PC-3 (cell line): Measurements from ENCODE around the gene TGM2. TPM values are rescaled to one million over a fixed set of nuclear protein-coding genes. Genes with fewer than 3 reads are reported as not detected.
A peak's percentile ranks its signal among the peaks of the same experiment; 100 is the strongest.

ENCODE experiments used
- ATAC-seq: fragments of 200-7000 bp; cut with Tn5 transposase; 2 replicates; pipeline ENCODE4 v1.9.1; 2020; ENCODE audit warnings: mild to moderate bottlenecking, moderate library complexity
- BruUV-seq: library from RNA; stranded (reverse); fragments of 400-500 nt; replicated peaks from 2 replicates; lab custom pipeline; 2021; lab: Mats Ljungman, UMichigan
- CTCF ChIA-PET: fragments of 300-600 bp; sonication (Branson Sonifier 250); formaldehyde crosslinking; loops from one replicate; lab custom pipeline; 2022; ENCODE audit warnings: antibody characterized with exemption; lab: Charles Lee
- POLR2A ChIA-PET: fragments of 300-600 bp; sonication (Branson Sonifier 250); formaldehyde crosslinking; loops from one replicate; lab custom pipeline; 2022; ENCODE audit warnings: antibody characterized with exemption; ENCODE audit not compliant: unreplicated experiment; lab: Charles Lee
- DNase-seq: peaks from one replicate; pipeline ENCODE4 v3.0.0-alpha.2; 2015
- H2AFZ ChIP-seq: fragments of 300-600 bp; sonication (generic); 2 replicates; pipeline ENCODE4 v1.6.0; 2016; ENCODE audit warnings: antibody characterized with exemption, low read length
- H3F3A ChIP-seq: fragments of 300-600 bp; sonication (generic); one replicate; pipeline ENCODE4 v1.6.0; 2017; ENCODE audit warnings: antibody characterized with exemption, low read length, control low read depth, mild to moderate bottlenecking; ENCODE audit not compliant: unreplicated experiment
- H3K27ac ChIP-seq: fragments of 300-600 bp; sonication (generic); 2 replicates; pipeline ENCODE4 v1.5.1; 2016; ENCODE audit warnings: mild to moderate bottlenecking, low read length
- H3K27me3 ChIP-seq: fragments of 300-600 bp; sonication (generic); 2 replicates; pipeline ENCODE4 v1.6.1; 2016; ENCODE audit warnings: low read length, mixed read lengths
- H3K36me3 ChIP-seq: fragments of 300-600 bp; sonication (generic); 2 replicates; pipeline ENCODE4 v1.6.1; 2016; ENCODE audit warnings: low read depth, mixed run types, low read length, mixed read lengths
- H3K4me1 ChIP-seq: fragments of 300-600 bp; sonication (generic); 2 replicates; pipeline ENCODE4 v1.5.1; 2016; ENCODE audit warnings: low read length; ENCODE audit not compliant: insufficient read depth
- H3K4me2 ChIP-seq: fragments of 300-600 bp; sonication (generic); 2 replicates; pipeline ENCODE4 v1.6.0; 2016; ENCODE audit warnings: low read length
- H3K4me3 ChIP-seq: fragments of 300-600 bp; sonication (generic); 2 replicates; pipeline ENCODE4 v1.5.1; 2016; ENCODE audit warnings: mild to moderate bottlenecking, low read length, mixed read lengths
- H3K79me2 ChIP-seq: fragments of 300-600 bp; sonication (generic); 2 replicates; pipeline ENCODE4 v1.6.1; 2017; ENCODE audit warnings: low read length, mixed read lengths
- H3K9ac ChIP-seq: fragments of 300-600 bp; sonication (generic); 2 replicates; pipeline ENCODE4 v1.6.0; 2016; ENCODE audit warnings: mild to moderate bottlenecking, low read length
- H3K9me2 ChIP-seq: fragments of 300-600 bp; sonication (generic); replicated peaks from 2 replicates; pipeline ENCODE4 v1.6.1; 2016; ENCODE audit warnings: mixed run types, low read length, mixed read lengths
- H3K9me3 ChIP-seq: fragments of 300-600 bp; sonication (generic); 2 replicates; pipeline ENCODE4 v1.6.1; 2016; ENCODE audit warnings: low read length, mixed read lengths
- H4K20me1 ChIP-seq: fragments of 300-600 bp; sonication (generic); 2 replicates; pipeline ENCODE4 v1.6.1; 2016; ENCODE audit warnings: low read length, mixed read lengths
- EZH2 ChIP-seq: fragments of 300-600 bp; sonication (generic); IDR thresholded peaks from one replicate; pipeline ENCODE4 v1.6.1; 2017; ENCODE audit warnings: antibody characterized with exemption, mild to moderate bottlenecking, low read length; ENCODE audit not compliant: unreplicated experiment
- EZH2phosphoT487 ChIP-seq: fragments of 300-600 bp; sonication (generic); IDR thresholded peaks from 2 replicates; pipeline ENCODE4 v1.6.1; 2018; ENCODE audit warnings: mild to moderate bottlenecking, antibody characterized with exemption, low read length, borderline replicate concordance
- intact Hi-C: fragments of 100-400 bp; cut with micrococcal nuclease; formaldehyde crosslinking; loops from 2 replicates; pipeline ENCODE4 v1.9.0; 2023
- total RNA-seq: library from RNA; depleted of rRNA; stranded (reverse); fragments of >200 nt; gene quantifications from 2 replicates; pipeline ENCODE4 v1.2.3, GENCODE V29; 2014
- TF ChIP-seq, protein P1 (sequence below): fragments of 300-600 bp; sonication (generic); conservative IDR thresholded peaks from 2 replicates; pipeline ENCODE4 v1.5.1; 2017; ENCODE audit warnings: antibody characterized with exemption, low read depth, mild to moderate bottlenecking, low read length

Gene TGM2
- total RNA-seq, 1 experiment from 2014 or later: 583 TPM

DNA sequence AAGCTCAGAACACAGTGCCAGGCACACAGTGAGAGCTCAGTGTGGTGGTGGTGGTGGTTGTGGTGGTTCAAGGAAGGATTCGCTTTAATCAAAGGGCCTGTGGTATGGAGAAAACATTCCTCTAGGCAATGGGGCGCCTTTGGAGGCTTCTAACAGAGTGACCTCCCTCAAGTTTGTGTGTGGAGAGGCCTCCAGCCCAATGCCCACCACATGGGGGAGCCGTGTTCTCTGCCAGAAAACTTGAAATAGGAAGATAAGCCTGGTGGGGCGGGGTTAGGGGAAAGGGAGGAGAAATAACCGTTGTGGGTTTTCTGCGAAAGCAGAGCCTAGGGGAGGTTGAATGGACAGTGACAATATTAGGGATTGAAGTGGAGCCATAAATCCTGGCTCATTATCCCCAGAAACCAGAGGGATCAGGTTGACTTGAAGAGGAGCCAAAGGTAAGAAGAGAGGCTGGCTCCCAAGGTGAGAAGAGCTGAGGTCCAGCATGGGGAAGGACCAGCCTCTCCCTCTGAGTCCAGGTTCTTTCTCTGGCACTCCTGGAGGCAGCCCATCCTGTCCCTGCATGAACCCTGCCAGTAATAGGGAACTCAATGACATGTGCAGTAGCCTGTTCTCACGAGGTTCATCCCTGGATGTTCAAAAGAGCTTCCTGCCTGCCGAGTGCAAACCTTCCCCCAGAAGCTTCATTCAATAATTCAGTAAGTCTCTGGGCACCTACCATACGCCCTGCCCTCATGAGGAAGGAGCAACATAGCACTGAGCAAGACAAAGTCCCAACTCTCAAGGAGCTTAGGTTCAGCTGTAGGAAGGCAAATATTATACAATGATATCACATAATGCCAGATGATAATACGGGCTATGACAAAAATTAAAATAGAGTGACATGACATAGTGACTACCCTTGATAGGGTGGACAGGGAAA is 51.4 kb downstream of the TGM2 start:
- H2AFZ ChIP-seq: no peak overlapping the region
- H3K9ac ChIP-seq: no peak overlapping the region
- intact Hi-C loops: loop anchor here (5.0 kb wide), 2 partner anchors 54 to 109 kb away; partner anchors contain the start of gene TGM2
- peaks cover 18% of the 10 kb centered on the region for H3F3A ChIP-seq
- POLR2A ChIA-PET: no interaction called here
- DNase-seq: peak; percentile 40
- H3K9me2 ChIP-seq: no peaks in the 10 kb centered on the region
- H3K27ac ChIP-seq: no peak overlapping the region
- H3K79me2 ChIP-seq: no peaks in the 10 kb centered on the region
- no TSS peak for BruUV-seq
- H3K4me2 ChIP-seq: no peak overlapping the region
- CTCF ChIA-PET: interaction anchor here (0.6 to 1.3 kb wide), 2 partner anchors 18 to 109 kb away, joined by 4 read pairs; no protein-coding TSS in a partner anchor
- no peak overlapping the region for H3K4me3 ChIP-seq
- H3K27me3 ChIP-seq: no peaks in the 10 kb centered on the region
- H3K36me3 ChIP-seq: 0 out of 2 replicates have a peak, but pooled peaks cover 5% of the 10 kb centered on the region
- TF ChIP-seq, protein P1, sequence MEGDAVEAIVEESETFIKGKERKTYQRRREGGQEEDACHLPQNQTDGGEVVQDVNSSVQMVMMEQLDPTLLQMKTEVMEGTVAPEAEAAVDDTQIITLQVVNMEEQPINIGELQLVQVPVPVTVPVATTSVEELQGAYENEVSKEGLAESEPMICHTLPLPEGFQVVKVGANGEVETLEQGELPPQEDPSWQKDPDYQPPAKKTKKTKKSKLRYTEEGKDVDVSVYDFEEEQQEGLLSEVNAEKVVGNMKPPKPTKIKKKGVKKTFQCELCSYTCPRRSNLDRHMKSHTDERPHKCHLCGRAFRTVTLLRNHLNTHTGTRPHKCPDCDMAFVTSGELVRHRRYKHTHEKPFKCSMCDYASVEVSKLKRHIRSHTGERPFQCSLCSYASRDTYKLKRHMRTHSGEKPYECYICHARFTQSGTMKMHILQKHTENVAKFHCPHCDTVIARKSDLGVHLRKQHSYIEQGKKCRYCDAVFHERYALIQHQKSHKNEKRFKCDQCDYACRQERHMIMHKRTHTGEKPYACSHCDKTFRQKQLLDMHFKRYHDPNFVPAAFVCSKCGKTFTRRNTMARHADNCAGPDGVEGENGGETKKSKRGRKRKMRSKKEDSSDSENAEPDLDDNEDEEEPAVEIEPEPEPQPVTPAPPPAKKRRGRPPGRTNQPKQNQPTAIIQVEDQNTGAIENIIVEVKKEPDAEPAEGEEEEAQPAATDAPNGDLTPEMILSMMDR: peak; percentile 60
- no peak for TF ChIP-seq EZH2phosphoT487
- H4K20me1 ChIP-seq: no peaks in the 10 kb centered on the region
- H3K4me1 ChIP-seq: peaks cover 56% of the 10 kb centered on the region
- H3K9me3 ChIP-seq: no peaks in the 10 kb centered on the region
- ATAC-seq: no peak

GRCh38 chr20:38112930-38113294 is 52.2 kb downstream of the TGM2 start:
- H3K4me3 ChIP-seq: no peak overlapping the region
- H3K27me3 ChIP-seq: no peaks in the 10 kb centered on the region
- ChIA-PET POLR2A (no interaction called here), CTCF (interaction anchor here (0.6 kb wide), 1 partner anchor 108 kb away, joined by 4 read pairs; no protein-coding TSS in a partner anchor)
- H3K9ac ChIP-seq: no peak overlapping the region
- H3K27ac ChIP-seq: no peak overlapping the region
- DNase-seq (no peak), ATAC-seq (no peak)
- H2AFZ ChIP-seq: no peak overlapping the region
- intact Hi-C loops: loop anchor here (5.0 kb wide), 2 partner anchors 54 to 109 kb away; partner anchors contain the start of gene TGM2
- H3K9me2 ChIP-seq: no peaks in the 10 kb centered on the region
- H3K9me3 ChIP-seq: no peaks in the 10 kb centered on the region
- TF ChIP-seq EZH2 (no peak), EZH2phosphoT487 (no peak)
- TF ChIP-seq, protein P1: no peak
- no peaks in the 10 kb centered on the region for H3K79me2 ChIP-seq
- 0 out of 2 replicates have a peak, but pooled peaks cover 5% of the 10 kb centered on the region for H3K36me3 ChIP-seq
- peaks cover 56% of the 10 kb centered on the region for H3K4me1 ChIP-seq
- no peak overlapping the region for H3K4me2 ChIP-seq
- H3F3A ChIP-seq: peaks cover 10% of the 10 kb centered on the region
- BruUV-seq: no TSS peak
- no peaks in the 10 kb centered on the region for H4K20me1 ChIP-seq
